Heart left ventricle (tissue), 13 donors: Measurements from ENCODE around the gene TTC22.

Experiments used
- CTCF ChIP-seq, 12 donors: fragments of 200-600 bp; sonication (generic) in 4 of 12; IDR thresholded peaks; one replicate each; pipeline versions ENCODE4 v1.5.0 to v1.8.0; 2018 to 2022; ENCODE audit warnings: antibody characterized with exemption in 12 of 12, mild to moderate bottlenecking in 5 of 12
- POLR2A ChIP-seq, 2 donors: fragments of 450-650 bp; IDR thresholded peaks; one replicate each; pipeline ENCODE4 v1.6.1; 2017; ENCODE audit warnings: antibody characterized with exemption in 2 of 2, mild to moderate bottlenecking in 2 of 2, moderate library complexity in 2 of 2
- donor health status: ischemic (EF 13 %, LVEDD 7.1; RV severe dilation, severe dysfunction).
- donor health status: DM: no; HTN: yes; CAD: no.
- donor health status: DM: no; HTN: no; CAD: no.
- donor health status: ischemic (EF 25% LVEDD 6.9; RV normal size, moderate dysfunction).
- donor health status: ischemic (EF 25% LVEDD 5.7; RV mildly dilated, moderate dysfunction).
- donor health status: ischemic (EF 35%, LVEDD 5.7; RV mildly dilated, moderate dysfunction).
- donor health status: nonischemic (EF 11% LVEDD 7.7; RV severe dilation, severe dysfunction).
- donor health status: DM: yes; HTN: yes; CAD: no.
- donor health status: PGD.
- donor health status: ischemic (EF 29% LVEDD 5.4; RV normal size, mild dysfunction).
- donor health status: nonischemic (EF 23%, LVEDD 6.1; RV moderate dilation, normal function).

- no peak for TF ChIP-seq CTCF (IDR thresholded peaks at IDR 0.05)
- TF ChIP-seq POLR2A (IDR thresholded peaks at IDR 0.05), result no peak
Observed at GRCh38 chr1:54768093-54768492, 33.0 kb downstream of the TTC22 start.
